Fibroblast of lung (primary cell): ENCODE results near the gene OPALIN. TPM values are rescaled to one million over a fixed set of nuclear protein-coding genes. Genes with fewer than 3 reads are reported as not detected.

Source experiments
- DNase-seq, 2 donors: peaks; one replicate each; pipeline versions ENCODE4 v3.0.0 to v3.0.0-alpha.2; 2010; ENCODE audit warnings: low read depth in 2 of 2
- H2AFZ ChIP-seq: 2 replicates; pipeline ENCODE4 v1.5.1; 2012; ENCODE audit warnings: low read length, control low read depth, inconsistent platforms
- H3K27ac ChIP-seq: 2 replicates; pipeline ENCODE4 v1.5.1; 2011; ENCODE audit warnings: low read length, control low read depth; ENCODE audit not compliant: insufficient read depth
- H3K27me3 ChIP-seq: 2 replicates; pipeline ENCODE4 v1.5.1; 2011; ENCODE audit warnings: mild to moderate bottlenecking, low read length; ENCODE audit not compliant: control insufficient read depth, insufficient read depth
- H3K36me3 ChIP-seq: 2 replicates; pipeline ENCODE4 v1.5.1; 2011; ENCODE audit warnings: low read length; ENCODE audit not compliant: control insufficient read depth, insufficient read depth
- H3K4me1 ChIP-seq: 2 replicates; pipeline ENCODE4 v1.5.1; 2011; ENCODE audit warnings: low read length; ENCODE audit not compliant: control insufficient read depth, insufficient read depth; ENCODE audit errors: extremely low read depth
- H3K4me2 ChIP-seq: 2 replicates; pipeline ENCODE4 v1.5.1; 2011; ENCODE audit warnings: low read length, control low read depth; ENCODE audit not compliant: insufficient read depth; ENCODE audit errors: extremely low read depth
- H3K4me3 ChIP-seq, 4 experiments: fragments of 200-600 bp in 1 of 4; sonication (generic) in 1 of 4; replicated peaks in 1 of 4; 2 replicates each; pipeline ENCODE4 v1.5.1; 2011 to 2016; ENCODE audit warnings: low read length in 4 of 4, low read depth in 3 of 4, mild to moderate bottlenecking in 3 of 4, control low read depth in 2 of 4, inconsistent platforms in 1 of 4, mixed read lengths in 1 of 4; ENCODE audit not compliant: insufficient read depth in 1 of 4; ENCODE audit errors: control extremely low read depth in 1 of 4
- H3K79me2 ChIP-seq: 2 replicates; pipeline ENCODE4 v1.5.1; 2012; ENCODE audit warnings: mild to moderate bottlenecking, low read length, inconsistent platforms; ENCODE audit not compliant: control insufficient read depth, insufficient read depth
- H3K9ac ChIP-seq: 2 replicates; pipeline ENCODE4 v1.5.1; 2011; ENCODE audit warnings: mild to moderate bottlenecking, low read length, control low read depth; ENCODE audit not compliant: insufficient read depth
- H3K9me3 ChIP-seq: 2 replicates; pipeline ENCODE4 v1.5.1; 2012; ENCODE audit warnings: low read depth, low read length; ENCODE audit not compliant: control insufficient read depth, insufficient read depth
- H4K20me1 ChIP-seq: 2 replicates; pipeline ENCODE4 v1.5.1; 2011; ENCODE audit warnings: low read length; ENCODE audit not compliant: control insufficient read depth, insufficient read depth; ENCODE audit errors: extremely low read depth
- CTCF ChIP-seq, 2 donors: IDR thresholded peaks in 1 of 2; conservative IDR thresholded peaks in 1 of 2; 1 replicate in 1 of 2; 2 replicates in 1 of 2; pipeline ENCODE4 v1.5.1; 2011 to 2012; ENCODE audit warnings: low read length in 2 of 2, control low read depth in 1 of 2, inconsistent platforms in 1 of 2, low read depth in 1 of 2, mild to moderate bottlenecking in 1 of 2
- EZH2 ChIP-seq: IDR thresholded peaks from 2 replicates; pipeline ENCODE4 v1.5.1; 2012; ENCODE audit warnings: low read length, control low read depth, mild to moderate bottlenecking; ENCODE audit errors: missing control alignments
- polyA plus RNA-seq, 2 donors: library from polyadenylated mRNA; depleted of rRNA in 1 of 2; stranded (reverse) in 1 of 2; unstranded in 1 of 2; fragments of >200 nt; gene quantifications; 2 replicates each; pipeline ENCODE4 v1.2.1, GENCODE V29; 2011 to 2012; ENCODE audit warnings: missing spikeins in 1 of 2
- total RNA-seq: library from RNA; depleted of rRNA; stranded (reverse); fragments of >200 nt; gene quantifications from 2 replicates; pipeline ENCODE4 v1.2.1, GENCODE V29; 2014

OPALIN gene
- total and polyA plus RNA-seq, 2 donors (not counting 1 experiment from before 2014, with no cell fraction given), result not detected

- Histone ChIP-seq H2AFZ (no peak overlapping the region), H3K4me2 (no peak overlapping the region), H4K20me1 (no peaks in the 10 kb centered on the region), H3K27ac (no peak overlapping the region), H3K4me1 (no peaks in the 10 kb centered on the region), H3K36me3 (no peaks in the 10 kb centered on the region), H3K9me3 (no peaks in the 10 kb centered on the region), H3K9ac (no peak overlapping the region), H3K79me2 (no peaks in the 10 kb centered on the region), H3K4me3 (no peak overlapping the region), H3K27me3 (no peaks in the 10 kb centered on the region)
- TF ChIP-seq CTCF (conservative IDR thresholded peaks at IDR 0.05 in 1 of 2, IDR thresholded peaks at IDR 0.05 in 1 of 2; ENCODE audit: low read depth in 1 of 2, low read length in 2 of 2), result no peak
- TF ChIP-seq EZH2, result no peak
- no peak for DNase-seq
These were observed 45.5 kb downstream of the OPALIN start for GRCh38 chr10:96313344-96313743.

DNA sequence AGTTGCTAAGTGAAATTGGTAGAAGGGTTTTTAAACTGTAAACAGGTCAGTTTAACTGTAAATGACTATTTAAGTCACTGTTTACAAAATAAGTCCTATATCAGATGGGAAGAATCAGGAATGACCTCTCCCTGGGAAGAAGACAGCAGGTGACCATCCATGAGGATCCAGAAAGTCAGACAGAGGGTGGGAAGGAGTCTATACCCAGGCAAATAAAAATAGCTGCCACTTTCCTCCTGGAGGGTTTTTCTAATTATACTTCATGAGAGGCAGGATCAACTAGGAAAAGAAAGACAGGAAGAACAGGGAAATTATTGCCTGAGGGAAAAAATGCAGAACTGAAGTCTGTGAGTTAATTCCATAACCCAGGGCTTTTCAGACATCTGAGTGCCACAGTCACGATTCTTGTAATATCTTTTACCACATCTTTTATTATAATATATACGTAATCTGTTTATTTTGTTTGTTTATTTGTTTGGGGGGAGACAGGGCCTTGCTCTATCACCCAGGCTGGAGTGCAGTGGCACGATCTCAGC lies 47.6 kb downstream of the OPALIN start:
- H3K27me3 ChIP-seq, result no peaks in the 10 kb centered on the region
- H3K9ac ChIP-seq, result no peak overlapping the region
- no peak overlapping the region for H2AFZ ChIP-seq
- DNase-seq, result no peak
- no peaks in the 10 kb centered on the region for H3K79me2 ChIP-seq
- H3K36me3 ChIP-seq, result no peaks in the 10 kb centered on the region
- H3K9me3 ChIP-seq, result no peaks in the 10 kb centered on the region
- no peak overlapping the region for H3K4me2 ChIP-seq
- no peak overlapping the region for H3K4me3 ChIP-seq
- TF ChIP-seq EZH2, result no peak
- TF ChIP-seq CTCF (conservative IDR thresholded peaks at IDR 0.05 in 1 of 2, IDR thresholded peaks at IDR 0.05 in 1 of 2; ENCODE audit: low read depth in 1 of 2, low read length in 2 of 2), result no peak
- H4K20me1 ChIP-seq, result no peaks in the 10 kb centered on the region
- no peaks in the 10 kb centered on the region for H3K4me1 ChIP-seq
- H3K27ac ChIP-seq, result no peak overlapping the region

- Histone ChIP-seq H3K4me1 (no peaks in the 10 kb centered on the region), H3K79me2 (no peaks in the 10 kb centered on the region), H3K27me3 (no peaks in the 10 kb centered on the region), H3K4me3 (no peak overlapping the region), H2AFZ (no peak overlapping the region), H3K27ac (no peak overlapping the region), H3K36me3 (no peaks in the 10 kb centered on the region), H3K4me2 (no peak overlapping the region), H3K9ac (no peak overlapping the region), H4K20me1 (no peaks in the 10 kb centered on the region), H3K9me3 (no peaks in the 10 kb centered on the region)
- no peak for TF ChIP-seq CTCF (conservative IDR thresholded peaks at IDR 0.05 in 1 of 2, IDR thresholded peaks at IDR 0.05 in 1 of 2; ENCODE audit: low read depth in 1 of 2, low read length in 2 of 2)
- no peak for TF ChIP-seq EZH2
- no peak for DNase-seq
These were observed 48.5 kb downstream of the OPALIN start for GRCh38 chr10:96310321-96310669.
